Measurements from ENCODE around the gene OOSP4B.
"Not testable (repeated sequence)": the region's sequence is repeated elsewhere in the genome, so short reads cannot be mapped to it uniquely, and the experiment has no call there.

Gene OOSP4B

GRCh38 chr11:60016881-60017280 lies at the start of gene OOSP4B:
TSS of gene OOSP4B (plus strand) at chr11:60017181.
- no peak for DNase-seq

- DNase-seq, result no peak
These were observed 49.1 kb upstream of the OOSP4B start for GRCh38 chr11:59967677-59968394.

- no peak for DNase-seq
These were observed 48.6 kb upstream of the OOSP4B start for GRCh38 chr11:59968395-59968783.

- DNase-seq, result no peak
These were observed 43.9 kb upstream of the OOSP4B start for GRCh38 chr11:59973097-59973496.

GRCh38 chr11:59981106-59981770 lies 35.7 kb upstream of the OOSP4B start:
- DNase-seq, result no peak

- DNase-seq, result not testable (repeated sequence)
These were observed 34.9 kb upstream of the OOSP4B start for GRCh38 chr11:59982037-59982436.

- no peak for DNase-seq
These were observed 33.8 kb upstream of the OOSP4B start for GRCh38 chr11:59983212-59983611.

- DNase-seq, result no peak
These were observed 32.6 kb upstream of the OOSP4B start for GRCh38 chr11:59984368-59984767.

DNA sequence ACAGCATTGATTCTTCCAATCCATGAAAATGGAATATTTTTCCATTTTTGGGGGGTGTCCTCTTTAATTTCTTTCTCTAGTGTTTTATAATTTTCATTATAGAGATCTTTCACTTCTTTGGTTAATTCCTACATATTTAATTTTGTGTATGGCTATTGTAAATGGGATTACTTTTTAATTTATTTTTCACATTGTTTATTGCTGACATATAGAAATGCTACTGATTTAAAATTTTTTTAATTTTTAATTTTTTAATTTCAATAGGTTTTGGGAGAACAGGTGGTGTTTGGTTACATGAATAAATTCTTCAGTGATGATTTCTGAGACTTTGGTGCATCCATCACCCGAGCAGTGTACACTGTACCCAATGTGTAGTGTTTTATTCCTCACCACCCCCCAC lies 26.6 kb upstream of the OOSP4B start:
- no peak for DNase-seq

GRCh38 chr11:59992425-59992824 lies 24.6 kb upstream of the OOSP4B start:
- DNase-seq, result no peak

- DNase-seq, result no peak
These were observed 19.2 kb upstream of the OOSP4B start for GRCh38 chr11:59997800-59998199.

DNA sequence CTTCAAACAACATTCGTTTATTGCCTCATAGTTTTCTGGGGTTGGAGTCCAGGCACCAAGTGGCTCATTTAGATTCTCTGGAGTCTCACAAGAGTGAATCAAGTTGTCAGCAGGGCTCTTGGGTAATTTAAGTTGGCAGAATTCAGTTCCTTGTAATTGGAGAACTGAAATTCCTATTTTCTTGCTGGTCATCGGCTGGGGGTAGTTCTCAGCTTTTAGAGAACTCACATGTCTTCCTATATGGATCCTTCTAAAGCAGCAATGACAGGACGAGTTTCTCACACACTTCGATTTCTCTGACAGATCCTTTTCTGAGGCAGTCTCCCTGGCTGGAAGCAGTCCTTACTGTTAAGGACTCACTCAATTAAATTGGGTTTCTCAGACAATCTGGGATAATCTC lies 17.3 kb upstream of the OOSP4B start:
- no peak for DNase-seq

DNA sequence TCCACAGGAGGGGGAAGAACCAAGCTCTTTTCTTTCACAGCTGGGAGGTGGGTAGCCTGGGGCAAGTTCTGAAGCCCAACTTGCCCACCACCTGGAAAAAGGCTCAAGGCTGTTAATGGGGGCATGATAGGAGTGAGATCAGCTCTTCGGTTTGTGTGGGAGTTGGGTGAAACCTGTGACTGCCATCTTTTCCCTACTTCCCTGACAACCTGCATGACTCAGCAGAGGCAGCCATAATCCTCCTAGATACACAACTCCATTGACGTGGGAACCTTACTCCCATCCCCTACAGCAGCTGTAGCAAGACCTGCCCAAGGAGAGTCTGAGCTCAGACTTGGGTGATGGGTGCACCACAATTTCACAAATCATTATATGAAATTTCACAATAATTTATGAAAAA lies 13.3 kb upstream of the OOSP4B start:
- no peak for DNase-seq

DNA sequence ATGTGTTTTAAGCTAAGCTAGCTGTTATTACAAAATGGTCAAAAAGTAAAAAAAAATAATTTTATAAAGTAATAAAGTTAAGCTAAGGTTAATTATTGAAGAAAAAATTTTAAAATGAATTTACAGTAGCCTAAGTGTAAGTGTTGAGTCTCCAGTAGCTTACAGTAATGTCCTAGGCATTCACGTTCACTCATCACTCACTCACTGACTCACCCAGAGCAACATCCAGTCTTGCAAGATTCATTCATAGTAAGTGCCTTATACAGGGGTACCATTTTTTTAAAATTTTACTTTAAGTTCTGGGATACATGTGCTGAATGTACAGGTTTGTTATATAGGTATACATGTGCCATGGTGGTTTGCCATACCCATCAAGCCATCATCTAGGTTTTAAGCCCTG lies 11.6 kb upstream of the OOSP4B start:
- no peak for DNase-seq

DNA sequence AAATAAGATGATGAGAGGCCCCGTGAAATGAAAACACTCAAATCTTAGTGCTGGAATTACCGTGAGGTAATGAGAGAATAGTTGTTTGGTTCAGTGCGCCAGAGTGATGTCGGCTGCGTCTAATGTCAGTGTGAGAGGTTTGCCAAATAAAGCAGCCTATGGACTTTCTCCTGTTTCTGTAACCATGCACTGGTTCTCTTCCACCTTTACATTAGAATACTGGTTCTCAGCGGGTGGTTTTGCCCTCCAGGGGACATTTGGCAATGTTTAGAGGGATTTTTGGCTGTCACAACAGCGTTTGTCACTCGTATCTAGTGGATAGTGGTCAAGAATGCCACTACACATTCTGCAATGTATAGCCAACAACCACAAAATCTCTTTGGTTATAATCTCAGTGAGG lies 1.1 kb downstream of the OOSP4B start:
- no peak for DNase-seq

- not testable (repeated sequence) for DNase-seq
These were observed 3.4 kb downstream of the OOSP4B start for GRCh38 chr11:60020376-60020775.

GRCh38 chr11:60029015-60029632 lies 12.1 kb downstream of the OOSP4B start:
- no peak for DNase-seq

DNA sequence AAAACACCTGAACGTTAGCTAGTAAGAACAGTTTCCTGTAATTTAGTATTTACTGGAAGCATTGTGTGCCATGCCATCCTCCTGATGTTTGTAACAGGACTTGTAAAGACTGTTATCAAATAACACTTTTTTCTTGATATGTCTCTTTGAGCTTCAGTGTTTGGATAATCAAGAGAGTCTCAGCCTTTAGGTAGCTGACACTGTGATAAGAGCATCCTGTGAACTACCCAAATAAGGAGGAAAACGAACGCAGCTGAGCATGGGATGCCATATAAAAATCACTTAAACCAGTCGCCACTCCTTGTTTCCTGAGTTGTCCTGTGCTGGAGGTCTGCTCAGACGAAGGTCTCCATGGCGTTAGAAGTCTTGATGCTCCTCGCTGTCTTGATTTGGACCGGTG lies 23.1 kb downstream of the OOSP4B start, which contains the start of gene OOSP2:
Gene OOSP2 (plus strand): TSS at position 301 of the 400 bp plus-strand sequence. CDS start 51 bp downstream, at position 352.
- no peak for DNase-seq

- not testable (repeated sequence) for DNase-seq
These were observed 33.4 kb downstream of the OOSP4B start for GRCh38 chr11:60050422-60050821.

DNA sequence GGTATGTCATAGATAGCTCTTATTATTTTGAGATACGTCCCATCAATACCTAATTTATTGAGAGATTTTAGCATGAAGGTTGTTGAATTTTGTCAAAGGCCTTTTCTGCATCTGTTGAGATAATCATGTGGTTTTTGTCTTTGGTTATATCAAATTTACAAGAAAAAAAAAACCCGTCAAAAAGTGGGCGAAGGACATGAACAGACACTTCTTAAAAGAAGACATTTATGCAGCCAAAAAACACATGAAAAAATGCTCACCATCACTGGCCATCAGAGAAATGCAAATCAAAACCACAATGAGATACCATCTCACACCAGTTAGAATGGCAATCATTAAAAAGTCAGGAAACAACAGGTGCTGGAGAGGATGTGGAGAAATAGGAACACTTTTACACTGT lies 33.9 kb downstream of the OOSP4B start:
- DNase-seq, result not testable (repeated sequence)

GRCh38 chr11:60056349-60056969 lies 39.5 kb downstream of the OOSP4B start, which contains the start of gene MS4A3:
TSS of gene MS4A3 (plus strand) at chr11:60056665. CDS start at chr11:60061161, 4,496 bp downstream.
- no peak for DNase-seq

DNA sequence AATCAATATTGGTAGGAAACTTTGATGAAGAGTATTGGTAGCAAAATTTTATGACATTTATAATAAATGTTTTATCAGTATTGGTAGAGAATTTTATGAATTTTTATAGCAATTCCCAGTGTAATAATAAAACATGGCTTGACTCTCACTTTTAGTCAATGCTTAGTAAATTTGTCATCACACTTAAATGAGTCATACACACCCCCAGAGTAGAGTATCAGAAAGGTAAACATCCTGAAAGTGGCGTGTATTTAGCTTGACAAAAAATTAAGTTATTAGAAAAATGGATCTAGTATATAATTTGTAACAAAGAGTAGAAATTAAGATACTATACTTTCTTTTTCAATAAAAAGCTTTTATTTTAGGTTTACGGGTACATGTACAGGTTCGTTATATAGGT lies 42.1 kb downstream of the OOSP4B start:
- DNase-seq, result no peak

DNA sequence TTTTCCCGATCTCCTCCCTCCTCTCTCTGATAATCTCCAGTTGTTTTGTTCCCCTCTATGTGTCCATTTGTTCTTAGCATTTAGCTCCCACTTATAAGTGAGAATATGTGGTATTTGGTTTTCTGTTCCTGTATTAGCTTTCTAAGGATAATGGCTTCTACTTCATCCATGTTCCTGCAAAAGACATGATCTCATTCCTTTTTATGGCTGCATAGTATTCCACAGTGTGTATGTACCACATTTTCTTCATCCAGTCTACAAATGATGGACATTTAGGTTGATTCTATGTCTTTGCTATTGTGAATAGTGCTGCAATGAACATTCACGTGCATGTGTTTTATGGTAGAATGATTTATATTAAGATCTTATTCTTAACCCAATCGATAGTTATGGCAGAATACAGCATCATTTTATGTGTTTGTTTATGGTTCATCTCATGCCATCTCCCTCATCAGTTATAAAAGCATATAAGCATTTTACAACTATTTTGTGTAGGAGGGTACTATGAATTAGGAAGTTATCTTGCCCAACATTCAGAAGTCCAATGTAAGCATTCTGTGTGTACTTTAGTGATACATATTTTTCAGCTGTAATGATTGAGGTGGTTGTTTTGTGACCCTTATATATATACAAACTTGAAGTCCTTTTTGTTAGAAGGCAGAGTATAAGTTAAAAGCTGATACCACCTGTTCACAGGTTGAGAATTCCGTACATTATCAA lies 42.7 kb downstream of the OOSP4B start:
- no peak for DNase-seq

Measured in activated CD4-positive, alpha-beta T cell treated with anti-CD3 and anti-CD28 coated beads for 4 hours (primary cell).